Cardiac septum (tissue), 1 donor: ENCODE data around the gene DYNLT4. TPM values are rescaled to one million over a fixed set of nuclear protein-coding genes. Genes with fewer than 3 reads are reported as not detected.
"Not testable (repeated sequence)": the region's sequence is repeated elsewhere in the genome, so short reads cannot be mapped to it uniquely, and the experiment has no call there.

Source experiments
- DNase-seq: peaks from one replicate; pipeline ENCODE4 v3.0.0-alpha.2; 2020; ENCODE audit warnings: low spot score
- intact Hi-C: fragments of 100-400 bp; cut with DNase I; formaldehyde crosslinking; loops from one replicate; pipeline ENCODE4 v1.14.0; 2022
- total RNA-seq: library from RNA; stranded (reverse); fragmentation: NEBNext Ultra II Directional; extraction: Animal tissue kit (Norgen Biotek cat#: 25700); gene quantifications from one replicate; pipeline ENCODE4 v1.2.1, GENCODE V29; 2021
- donor health status: DM: no; HTN: no; CAD: no.

Gene DYNLT4
- total RNA-seq, 1 donor from 2014 or later = not detected

DNA sequence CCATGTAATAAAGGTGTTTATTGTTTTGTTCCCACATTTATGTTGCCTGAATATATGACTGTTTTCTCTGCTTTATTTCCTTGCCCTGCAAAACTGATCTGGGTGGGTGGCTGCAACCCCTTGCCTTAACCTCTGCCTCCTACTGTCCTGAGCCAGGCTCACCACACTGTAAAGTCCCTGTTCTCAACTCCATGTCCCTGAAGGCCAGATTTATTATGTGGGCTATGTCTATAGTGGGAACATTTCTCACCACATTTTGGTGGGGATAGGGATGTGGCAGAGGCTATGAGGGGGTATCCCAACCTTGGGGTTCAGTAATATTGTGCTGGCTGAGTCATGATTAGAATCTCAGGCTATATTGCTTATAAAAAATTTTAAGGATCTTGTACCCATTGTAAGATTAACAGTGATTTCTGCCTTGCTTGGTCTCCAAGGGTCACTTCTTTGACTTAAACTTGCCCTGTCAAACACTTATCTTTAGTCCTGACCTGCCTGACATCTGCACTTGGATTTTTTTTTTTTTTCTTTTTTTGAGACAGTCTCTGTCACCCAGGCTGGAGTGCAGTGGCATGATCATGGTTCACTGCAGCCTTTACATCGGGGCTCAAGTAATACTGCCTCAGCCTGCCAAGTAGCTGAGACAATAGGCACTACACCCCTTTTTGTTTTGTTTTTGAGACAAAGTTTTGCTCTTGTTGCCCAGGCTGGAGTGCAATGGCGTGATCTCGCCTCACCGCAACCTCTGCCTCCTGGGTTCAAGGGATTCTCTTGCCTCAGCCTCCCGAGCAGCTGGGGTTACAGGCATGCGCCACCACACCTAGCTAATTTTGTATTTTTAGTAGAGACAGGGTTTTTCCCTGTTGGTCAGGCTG is 28.2 kb downstream of the DYNLT4 start:
- DNase-seq = no peak
- intact Hi-C loops = no loop called here

DNA sequence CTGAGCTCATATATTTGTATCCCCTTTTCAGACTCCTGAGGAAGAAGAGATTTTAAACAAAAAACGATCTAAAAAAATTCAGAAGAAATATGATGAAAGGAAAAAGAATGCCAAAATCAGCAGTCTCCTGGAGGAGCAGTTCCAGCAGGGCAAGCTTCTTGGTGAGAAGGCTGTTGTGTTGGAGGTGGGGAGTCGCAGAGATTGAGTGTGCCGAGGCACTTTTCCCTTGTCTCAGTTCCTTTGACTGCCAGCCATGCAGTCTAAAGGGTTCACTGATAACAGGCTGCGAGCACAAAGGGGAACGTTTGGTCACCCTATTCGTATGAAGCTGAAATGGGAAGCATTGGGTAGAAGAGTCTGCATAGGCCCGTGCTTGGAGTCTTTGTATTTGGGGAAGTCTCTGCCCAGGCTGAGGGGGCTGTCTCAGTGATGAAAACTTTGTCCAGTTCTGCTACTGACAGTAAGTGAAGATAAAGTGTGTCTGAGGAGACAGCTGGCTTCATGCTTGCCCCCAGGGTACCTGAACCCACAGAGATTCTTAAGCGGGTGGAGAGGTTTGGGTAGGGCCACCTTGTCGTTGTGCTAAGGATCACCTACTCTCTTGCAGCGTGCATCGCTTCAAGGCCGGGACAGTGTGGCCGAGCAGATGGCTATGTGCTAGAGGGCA is 29.0 kb downstream of the DYNLT4 start:
- intact Hi-C loops = no loop called here
- no peak for DNase-seq

DNA sequence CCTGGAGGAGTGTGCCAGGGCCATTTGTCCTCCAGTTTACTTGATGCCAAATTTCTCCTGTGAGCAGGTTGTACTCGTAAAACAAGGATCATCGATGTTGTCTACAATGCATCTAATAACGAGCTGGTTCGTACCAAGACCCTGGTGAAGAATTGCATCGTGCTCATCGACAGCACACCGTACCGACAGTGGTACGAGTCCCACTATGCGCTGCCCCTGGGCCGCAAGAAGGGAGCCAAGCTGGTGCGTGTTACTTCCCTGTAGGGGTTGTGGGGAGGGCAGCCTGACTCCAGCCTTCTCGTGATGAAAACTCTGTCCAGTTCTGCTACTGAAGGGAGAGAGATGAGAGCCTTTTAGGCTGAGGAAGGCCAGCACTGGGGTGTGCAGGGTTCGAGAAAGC is 29.6 kb downstream of the DYNLT4 start:
- no peak for DNase-seq
- intact Hi-C loops = no loop called here

DNA sequence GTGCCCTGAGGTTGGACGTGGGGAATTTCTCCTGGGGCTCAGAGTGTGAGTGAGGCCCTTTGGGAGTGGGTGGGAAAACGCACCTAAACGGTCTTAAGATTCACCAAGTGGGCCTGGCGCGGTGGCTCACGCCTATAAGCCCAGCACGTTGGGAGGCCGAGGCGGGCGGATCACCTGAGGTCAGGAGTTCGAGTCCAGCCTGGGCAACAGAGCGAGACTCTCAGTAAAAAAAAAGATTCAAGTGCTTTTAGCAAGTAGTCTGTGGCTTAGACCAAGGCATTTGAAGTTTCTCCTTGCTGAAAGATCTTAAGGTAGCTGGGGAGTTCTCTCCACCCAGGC is 30.5 kb downstream of the DYNLT4 start:
- no peak for DNase-seq
- intact Hi-C loops = no loop called here

DNA sequence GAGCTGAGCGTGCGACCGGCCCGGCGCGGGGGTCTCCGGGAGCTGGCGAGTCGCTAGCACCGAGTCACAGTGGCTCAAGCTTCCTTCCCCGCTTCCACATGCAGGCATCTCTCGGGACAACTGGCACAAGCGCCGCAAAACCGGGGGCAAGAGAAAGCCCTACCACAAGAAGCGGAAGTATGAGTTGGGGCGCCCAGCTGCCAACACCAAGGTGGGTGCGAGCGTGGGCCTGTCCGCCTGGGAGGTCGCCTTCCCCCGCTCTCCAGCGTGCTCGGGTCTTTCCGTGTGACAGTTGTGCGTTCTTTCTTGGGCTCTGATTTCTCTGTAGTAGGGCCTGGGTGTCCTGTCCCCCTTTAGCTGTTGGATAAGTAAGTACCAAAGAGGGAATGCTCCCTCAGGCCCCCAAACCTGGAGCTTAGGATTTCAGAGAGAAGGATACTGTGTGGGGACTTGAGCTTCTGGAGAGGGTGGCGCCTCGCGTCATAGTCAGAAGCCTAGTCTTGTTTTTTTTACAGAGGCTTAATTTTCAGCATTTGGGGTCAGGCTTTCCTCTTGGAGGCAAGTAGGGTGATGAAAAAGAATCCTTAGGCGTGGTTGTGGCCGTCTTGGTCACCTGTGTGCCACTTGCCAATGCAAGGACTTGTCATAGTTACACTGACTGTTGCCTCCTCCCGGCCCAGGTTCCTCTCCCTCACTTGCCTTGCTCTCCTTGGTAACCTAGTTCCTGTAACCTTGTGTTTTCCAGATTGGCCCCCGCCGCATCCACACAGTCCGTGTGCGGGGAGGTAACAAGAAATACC is 31.0 kb downstream of the DYNLT4 start:
- intact Hi-C loops = no loop called here
- DNase-seq = no peak

DNA sequence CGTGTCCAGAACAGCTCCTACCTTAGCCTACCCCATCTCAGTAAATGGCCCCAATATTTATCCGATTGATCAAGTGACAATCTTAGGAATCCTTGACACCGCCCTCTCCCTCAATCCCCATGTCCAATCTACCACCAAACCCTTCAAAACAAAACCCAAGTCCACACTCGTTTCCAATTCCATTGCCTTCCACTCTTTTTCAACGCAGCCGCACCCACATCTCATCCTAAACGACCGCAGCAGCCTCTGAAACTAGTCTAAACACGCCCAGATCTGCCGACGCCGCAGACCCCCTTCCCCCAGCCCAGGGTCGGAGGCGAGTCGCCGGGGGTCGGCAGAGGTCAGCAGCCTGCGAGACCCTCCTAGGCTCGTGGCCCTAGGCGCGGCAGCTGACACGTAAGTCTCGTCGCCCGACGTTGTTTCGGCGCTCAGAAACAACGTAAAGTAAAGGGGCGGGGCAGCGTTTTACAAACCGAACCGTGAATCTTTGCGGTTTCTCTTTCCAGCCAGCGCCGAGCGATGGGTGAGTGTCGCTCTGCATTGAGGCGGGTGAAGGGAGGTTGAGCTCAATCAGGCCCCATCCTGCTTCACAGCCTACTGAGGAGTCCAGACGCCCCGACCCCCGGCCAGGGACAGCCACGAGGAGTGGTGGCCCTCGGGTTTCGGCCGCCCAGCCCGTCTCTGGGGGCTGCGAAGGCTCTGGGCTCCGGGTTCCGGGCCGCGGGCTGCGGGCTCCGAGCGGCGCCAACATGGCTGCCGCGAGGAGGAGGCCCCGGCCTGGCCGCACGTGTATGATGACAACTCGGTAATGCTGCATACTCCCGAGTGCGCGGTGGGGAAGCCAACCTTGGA is 31.8 kb downstream of the DYNLT4 start, which contains the start of gene RPS8:
RPS8 (plus strand) TSS at position 463 of the 852 bp plus-strand sequence; CDS start at position 520, 57 bp downstream.
- DNase-seq = peak; percentile 96
- intact Hi-C loops = no loop called here

DNA sequence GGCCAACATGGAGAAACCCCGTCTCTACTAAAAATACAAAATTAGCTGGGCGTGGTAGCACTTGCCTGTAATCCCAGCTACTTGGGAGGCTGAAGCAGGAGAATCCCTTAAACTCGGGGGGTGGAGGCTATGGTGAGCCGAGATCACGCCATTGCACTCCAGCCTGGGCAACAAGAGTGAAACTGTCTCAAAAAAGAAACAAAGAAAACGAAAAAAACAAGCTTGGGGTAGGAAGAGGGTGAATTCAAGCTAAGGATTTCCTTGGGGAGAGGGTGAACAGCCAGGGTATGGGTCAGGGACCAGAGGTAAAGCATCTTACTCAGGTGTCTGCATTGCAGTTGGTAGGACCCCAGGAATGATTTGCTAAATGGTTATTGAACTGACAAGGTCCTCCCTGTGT is 40.7 kb downstream of the DYNLT4 start:
- intact Hi-C loops, DNase-seq: not testable (repeated sequence)

DNA sequence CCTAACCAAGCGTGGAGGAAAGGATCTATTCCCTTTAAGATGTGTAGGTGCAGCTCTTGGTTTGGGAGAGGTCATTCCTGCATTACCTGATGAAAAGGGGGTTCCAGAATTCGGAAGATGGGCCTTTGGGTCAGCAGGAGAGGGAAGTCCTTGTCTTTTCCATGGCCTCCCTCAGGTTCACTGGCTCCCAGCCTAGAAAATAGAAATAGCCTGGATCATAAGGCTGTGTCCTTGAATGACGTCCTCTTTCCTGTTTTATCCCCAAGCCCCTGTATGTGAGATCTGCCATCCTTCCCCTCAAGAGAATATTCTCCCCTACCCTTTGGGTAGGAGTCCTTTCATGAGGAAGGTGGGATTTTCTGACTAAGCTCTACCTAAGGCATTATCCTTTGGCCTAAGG is 46.3 kb downstream of the DYNLT4 start:
- intact Hi-C loops = no loop called here
- DNase-seq = no peak

DNA sequence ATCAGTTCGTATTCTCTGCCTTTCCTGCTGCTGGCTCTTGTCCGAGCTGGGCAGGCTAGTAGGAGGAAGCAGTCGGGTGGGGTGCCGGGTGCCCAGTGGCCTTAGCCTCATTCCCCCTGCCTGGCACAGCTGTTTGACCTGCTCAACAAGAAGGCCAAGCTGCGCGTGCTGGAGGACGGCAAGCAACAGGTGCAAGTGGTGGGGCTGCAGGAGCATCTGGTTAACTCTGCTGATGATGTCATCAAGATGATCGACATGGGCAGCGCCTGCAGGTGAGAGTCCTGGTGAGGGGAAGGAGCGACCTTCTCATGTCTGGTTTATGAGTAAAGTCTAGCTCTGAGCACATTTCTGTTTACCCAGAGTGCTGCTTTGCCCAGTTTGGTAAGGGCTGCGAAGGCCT is 48.1 kb downstream of the DYNLT4 start:
- DNase-seq = no peak

DNA sequence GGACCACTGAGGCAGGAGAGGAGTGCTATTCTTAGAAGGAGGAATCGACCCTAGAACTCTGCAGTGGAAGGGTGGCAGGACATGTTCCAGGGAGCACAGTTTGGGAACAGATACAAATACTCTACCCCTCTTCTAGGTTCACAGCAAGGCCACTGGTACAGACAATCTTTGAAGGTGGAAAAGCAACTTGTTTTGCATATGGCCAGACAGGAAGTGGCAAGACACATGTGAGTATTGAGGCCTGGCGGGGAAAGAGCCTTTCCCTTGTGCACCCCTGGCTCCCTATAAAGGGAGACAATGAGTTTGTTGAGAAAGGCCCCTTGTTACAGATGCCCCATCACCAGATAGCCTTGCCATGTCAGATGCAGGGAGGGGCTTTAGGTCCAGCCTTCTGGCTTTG is 49.7 kb downstream of the DYNLT4 start:
- no peak for DNase-seq
- intact Hi-C loops = no loop called here

More for the DNA sequence above, 48.1 kb downstream of the DYNLT4 start:
- intact Hi-C loops = no loop called here

Other genes with a start within 250 kb of the DYNLT4 start
- 9.8 TPM for gene TMEM53, start 132.9 kb downstream of the DYNLT4 start, total RNA-seq
- 0.70 TPM for gene ARMH1, start 132.6 kb downstream of the DYNLT4 start, total RNA-seq
- not detected for gene RNU5D-1, start 76.2 kb downstream of the DYNLT4 start, total RNA-seq
- gene KIF2C, start 67.5 kb downstream of the DYNLT4 start, total RNA-seq = 1.3 TPM
- 581 TPM for gene RPS8, start 31.8 kb downstream of the DYNLT4 start, total RNA-seq
- 0.11 TPM for gene BEST4, start 19.2 kb downstream of the DYNLT4 start, total RNA-seq
- gene PLK3, start 7.0 kb downstream of the DYNLT4 start, total RNA-seq = 8.4 TPM
- 4.4 TPM for gene BTBD19, start 1.2 kb upstream of the DYNLT4 start, total RNA-seq
- gene PTCH2, start 35.9 kb upstream of the DYNLT4 start, total RNA-seq = 0.35 TPM
- gene EIF2B3, start 179.2 kb upstream of the DYNLT4 start, total RNA-seq = 26.5 TPM
- gene HECTD3, start 204.0 kb upstream of the DYNLT4 start, total RNA-seq = 18.4 TPM
- 70.3 TPM for gene UROD, start 204.9 kb upstream of the DYNLT4 start, total RNA-seq